GM10248 (cell line): ENCODE data around the gene MORC4.
A peak's percentile ranks its signal among the peaks of the same experiment; 100 is the strongest.

Experiments
- CTCF ChIA-PET: fragments of 300-600 bp; sonication (Branson Sonifier 250); formaldehyde crosslinking; extraction: SDS; loops from one replicate; lab custom pipeline; 2021; ENCODE audit warnings: antibody characterized with exemption; lab: Yijun Ruan, JAX
- POLR2A ChIA-PET: fragments of 350-650 bp; sonication (Branson Sonifier 250); formaldehyde crosslinking; extraction: SDS; loops from one replicate; lab custom pipeline; 2020; ENCODE audit warnings: antibody characterized with exemption; lab: Yijun Ruan, JAX
- DNase-seq: peaks from one replicate; pipeline ENCODE4 v3.0.0; 2012; ENCODE audit errors: extremely low spot score
- TF ChIP-seq, protein P1 (sequence below): IDR thresholded peaks from 2 replicates; pipeline ENCODE4 v1.5.1; 2012; ENCODE audit warnings: mild to moderate bottlenecking, low read depth; ENCODE audit errors: extremely low read depth, missing control alignments, control extremely low read depth

Gene MORC4

DNA sequence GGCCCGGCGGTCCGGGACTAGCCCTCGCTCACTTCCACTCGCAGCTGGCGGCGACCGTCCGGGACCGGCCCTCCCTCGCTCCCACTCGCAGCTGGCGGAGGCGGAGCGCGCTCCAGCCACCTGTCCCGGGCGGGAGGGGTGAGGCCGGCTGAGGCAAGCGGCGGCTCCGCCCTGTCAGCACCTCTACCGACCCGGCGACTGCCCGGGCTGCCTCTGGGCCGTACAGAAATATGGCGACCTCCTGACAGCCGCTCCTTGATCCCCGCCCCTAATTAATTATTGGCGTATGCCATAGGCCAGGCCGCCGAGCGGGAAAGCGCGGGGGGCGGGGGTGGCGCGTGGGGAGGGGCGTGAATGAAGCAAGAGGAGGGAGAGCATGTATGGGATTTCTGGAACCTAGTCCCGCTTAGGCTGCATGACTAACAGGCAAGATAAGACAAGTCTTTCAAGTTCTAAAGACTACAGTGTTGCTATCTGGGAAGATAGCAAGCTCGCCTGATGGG, at the start of gene MORC4:
TSS of gene MORC4 (minus strand) at position 200 of the 503 bp plus-strand sequence. CDS start 243 bp downstream, outside the sequence.
- TF ChIP-seq, protein P1, sequence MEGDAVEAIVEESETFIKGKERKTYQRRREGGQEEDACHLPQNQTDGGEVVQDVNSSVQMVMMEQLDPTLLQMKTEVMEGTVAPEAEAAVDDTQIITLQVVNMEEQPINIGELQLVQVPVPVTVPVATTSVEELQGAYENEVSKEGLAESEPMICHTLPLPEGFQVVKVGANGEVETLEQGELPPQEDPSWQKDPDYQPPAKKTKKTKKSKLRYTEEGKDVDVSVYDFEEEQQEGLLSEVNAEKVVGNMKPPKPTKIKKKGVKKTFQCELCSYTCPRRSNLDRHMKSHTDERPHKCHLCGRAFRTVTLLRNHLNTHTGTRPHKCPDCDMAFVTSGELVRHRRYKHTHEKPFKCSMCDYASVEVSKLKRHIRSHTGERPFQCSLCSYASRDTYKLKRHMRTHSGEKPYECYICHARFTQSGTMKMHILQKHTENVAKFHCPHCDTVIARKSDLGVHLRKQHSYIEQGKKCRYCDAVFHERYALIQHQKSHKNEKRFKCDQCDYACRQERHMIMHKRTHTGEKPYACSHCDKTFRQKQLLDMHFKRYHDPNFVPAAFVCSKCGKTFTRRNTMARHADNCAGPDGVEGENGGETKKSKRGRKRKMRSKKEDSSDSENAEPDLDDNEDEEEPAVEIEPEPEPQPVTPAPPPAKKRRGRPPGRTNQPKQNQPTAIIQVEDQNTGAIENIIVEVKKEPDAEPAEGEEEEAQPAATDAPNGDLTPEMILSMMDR = no peak
- ChIA-PET POLR2A (no interaction called here), CTCF (interaction anchor here (1.0 to 1.2 kb wide), 2 partner anchors 10 to 105 kb away, joined by 3 to 4 read pairs; no protein-coding TSS in a partner anchor)
- DNase-seq = peak; percentile 33

DNA sequence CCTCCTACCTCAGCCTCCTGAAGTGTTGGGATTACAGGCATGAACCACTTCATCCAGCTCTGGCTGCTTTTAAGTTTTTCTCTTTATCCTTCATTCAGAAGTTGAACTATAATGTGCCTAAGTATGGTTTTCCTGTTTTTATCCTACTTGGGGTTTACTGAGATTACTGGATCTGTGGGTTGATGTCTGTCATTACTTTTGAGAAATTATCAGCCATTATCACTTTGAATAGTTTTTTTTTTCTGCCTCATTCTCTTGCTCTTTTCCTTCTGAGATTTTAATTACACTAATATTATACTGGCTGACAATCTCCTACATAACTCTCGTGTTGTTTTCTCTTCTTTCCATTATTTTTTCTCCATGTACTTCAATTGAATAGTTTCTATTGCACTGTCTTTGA, 47.6 kb upstream of the MORC4 start:
- TF ChIP-seq, protein P1 = no peak
- DNase-seq = no peak
- ChIA-PET CTCF (no interaction called here), POLR2A (no interaction called here)

DNA sequence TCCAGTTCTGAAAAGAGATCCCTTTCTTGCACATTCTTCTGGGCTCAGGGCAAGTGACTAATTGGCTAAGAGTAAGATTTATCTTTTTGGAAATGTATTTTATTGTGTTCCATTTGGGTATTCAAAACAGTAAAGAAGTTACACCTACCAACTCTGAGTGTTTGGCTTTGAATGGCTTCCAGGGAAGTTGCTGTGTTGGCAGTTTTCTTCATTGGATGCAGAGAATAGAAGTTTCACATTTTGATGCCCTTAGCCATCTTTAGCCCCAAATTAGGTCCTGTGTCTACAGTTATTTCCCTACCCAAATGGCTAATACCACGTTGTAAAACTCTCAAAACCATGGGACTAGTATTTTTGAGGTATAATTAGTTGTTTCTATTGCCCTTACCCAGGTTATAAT, 29.7 kb upstream of the MORC4 start:
- TF ChIP-seq, protein P1 = no peak
- no peak for DNase-seq
- ChIA-PET POLR2A (no interaction called here), CTCF (no interaction called here)

DNA sequence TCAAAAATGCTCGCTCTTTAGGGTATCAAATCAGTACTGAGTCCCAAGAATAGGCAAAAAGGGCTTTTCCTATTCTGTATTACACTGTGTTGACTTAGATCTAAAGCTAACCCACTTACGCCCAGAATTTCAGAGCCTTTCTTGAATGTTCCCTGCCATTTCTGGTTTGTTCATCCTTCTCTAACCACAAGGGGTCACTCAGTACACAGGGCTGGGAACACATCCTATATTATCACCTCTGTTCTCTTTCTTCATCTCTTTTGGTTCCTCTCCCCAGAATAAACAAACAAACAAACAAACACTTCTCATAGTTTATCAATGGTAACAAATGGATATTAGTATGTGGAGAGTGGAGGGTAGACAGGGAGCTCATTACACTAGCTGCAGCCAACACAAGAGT, 25.5 kb upstream of the MORC4 start:
- DNase-seq = peak; percentile 8
- TF ChIP-seq, protein P1 = peak; percentile 33
- ChIA-PET POLR2A (no interaction called here), CTCF (interaction anchor here (0.8 to 1.4 kb wide), 5 partner anchors 14 to 749 kb away, joined by 3 to 8 read pairs (median 3); no protein-coding TSS in a partner anchor)

DNA sequence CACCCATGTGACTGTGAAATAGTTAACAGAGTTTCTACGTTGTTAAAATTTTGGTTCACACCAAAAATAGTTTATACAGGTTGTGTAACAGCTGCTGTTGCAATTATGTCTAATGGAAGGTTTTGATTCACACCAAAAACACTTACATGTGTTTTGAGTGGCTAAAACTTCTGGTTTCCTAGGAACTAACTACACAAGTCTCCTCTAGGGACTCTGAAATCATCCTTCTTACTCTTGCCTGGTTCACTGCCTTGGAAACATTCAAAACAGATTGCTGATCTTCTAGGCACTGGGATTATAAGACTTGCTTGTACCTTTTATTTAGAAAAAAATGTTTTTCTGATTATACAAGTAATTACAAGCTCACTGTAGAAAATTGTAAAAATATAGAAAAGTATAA, 14.9 kb upstream of the MORC4 start:
- POLR2A ChIA-PET = no interaction called here
- CTCF ChIA-PET = no interaction called here

DNA sequence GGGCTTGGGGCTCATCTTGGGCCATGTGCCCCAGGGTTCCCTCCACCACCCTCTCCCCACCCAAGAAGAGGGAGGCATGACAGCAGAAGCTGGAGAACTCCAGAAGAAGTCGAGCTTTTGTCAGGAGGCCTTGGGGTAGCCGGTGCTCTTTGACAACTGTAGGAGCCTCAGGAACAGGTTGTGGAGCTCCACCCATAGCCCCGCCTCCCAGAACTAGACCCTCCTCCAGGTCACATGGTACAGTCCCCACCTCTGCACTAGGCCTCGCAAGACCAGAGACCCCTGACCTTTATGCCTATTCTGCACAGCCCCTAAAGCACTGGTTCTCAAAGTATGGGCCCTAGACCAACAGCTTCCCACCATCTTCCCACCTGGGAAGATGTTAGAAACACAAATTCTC, 8.0 kb upstream of the MORC4 start:
- TF ChIP-seq, protein P1 = no peak
- CTCF ChIA-PET = no interaction called here
- POLR2A ChIA-PET = no interaction called here
- DNase-seq = no peak

More for the DNA sequence above, 14.9 kb upstream of the MORC4 start:
- TF ChIP-seq, protein P1 = no peak
- no peak for DNase-seq
